ENCODE data around the gene FAM222A.

FAM222A gene

GRCh38 chr12:109772622-109773321 is 59.1 kb downstream of the FAM222A start:
- no peak for DNase-seq
- no peak for TF ChIP-seq POLR2A (IDR thresholded peaks at IDR 0.05; ENCODE audit: low read length)
- TF ChIP-seq GATA1 (IDR thresholded peaks at IDR 0.05; ENCODE audit: low read depth, low read length), result no peak

- DNase-seq, result peak; percentile 29 to 38
- TF ChIP-seq POLR2A (IDR thresholded peaks at IDR 0.05; ENCODE audit: low read length), result no peak
- no peak for TF ChIP-seq GATA1 (IDR thresholded peaks at IDR 0.05; ENCODE audit: low read depth, low read length)
Measured at GRCh38 chr12:109773384-109774011, 59.9 kb downstream of the FAM222A start.

GRCh38 chr12:109775172-109775881 is 61.7 kb downstream of the FAM222A start:
- no peak for TF ChIP-seq POLR2A (IDR thresholded peaks at IDR 0.05; ENCODE audit: low read length)
- no peak for TF ChIP-seq GATA1 (IDR thresholded peaks at IDR 0.05; ENCODE audit: low read depth, low read length)

GRCh38 chr12:109776624-109777023 is 63.0 kb downstream of the FAM222A start:
- DNase-seq, result no peak
- TF ChIP-seq GATA1 (IDR thresholded peaks at IDR 0.05; ENCODE audit: low read depth, low read length), result no peak
- no peak for TF ChIP-seq POLR2A (IDR thresholded peaks at IDR 0.05; ENCODE audit: low read length)

More at GRCh38 chr12:109775172-109775881, 61.7 kb downstream of the FAM222A start:
- DNase-seq, result peak; percentile 76 to 87

GRCh38 chr12:109777544-109777943 is 63.9 kb downstream of the FAM222A start:
- no peak for TF ChIP-seq GATA1 (IDR thresholded peaks at IDR 0.05; ENCODE audit: low read depth, low read length)
- no peak for TF ChIP-seq POLR2A (IDR thresholded peaks at IDR 0.05; ENCODE audit: low read length)
- peak; percentile 48 to 57 for DNase-seq

GRCh38 chr12:109778684-109779083 is 65.1 kb downstream of the FAM222A start:
- TF ChIP-seq POLR2A (IDR thresholded peaks at IDR 0.05; ENCODE audit: low read length), result no peak
- TF ChIP-seq GATA1 (IDR thresholded peaks at IDR 0.05; ENCODE audit: low read depth, low read length), result no peak
- DNase-seq, result no peak

- TF ChIP-seq GATA1 (IDR thresholded peaks at IDR 0.05; ENCODE audit: low read depth, low read length), result no peak
- TF ChIP-seq POLR2A (IDR thresholded peaks at IDR 0.05; ENCODE audit: low read length), result no peak
- DNase-seq, result peak; percentile 19 to 23
Measured at GRCh38 chr12:109779382-109779781, 65.8 kb downstream of the FAM222A start.

GRCh38 chr12:109781668-109782325 is 68.2 kb downstream of the FAM222A start:
- TF ChIP-seq POLR2A (IDR thresholded peaks at IDR 0.05; ENCODE audit: low read length) (no peak), GATA1 (IDR thresholded peaks at IDR 0.05; ENCODE audit: low read depth, low read length) (no peak)
- DNase-seq, result no peak

- DNase-seq, result no peak
- no peak for TF ChIP-seq GATA1 (IDR thresholded peaks at IDR 0.05; ENCODE audit: low read depth, low read length)
- TF ChIP-seq POLR2A (IDR thresholded peaks at IDR 0.05; ENCODE audit: low read length), result no peak
Measured at GRCh38 chr12:109782326-109782703, 68.7 kb downstream of the FAM222A start.

GRCh38 chr12:109783135-109783964 is 69.7 kb downstream of the FAM222A start:
- TF ChIP-seq GATA1 (IDR thresholded peaks at IDR 0.05; ENCODE audit: low read depth, low read length), result no peak
- no peak for TF ChIP-seq POLR2A (IDR thresholded peaks at IDR 0.05; ENCODE audit: low read length)
- no peak for DNase-seq

GRCh38 chr12:109783965-109784244 is 70.3 kb downstream of the FAM222A start:
- no peak for TF ChIP-seq GATA1 (IDR thresholded peaks at IDR 0.05; ENCODE audit: low read depth, low read length)
- TF ChIP-seq POLR2A (IDR thresholded peaks at IDR 0.05; ENCODE audit: low read length), result no peak
- no peak for DNase-seq

- no peak for TF ChIP-seq POLR2A (IDR thresholded peaks at IDR 0.05; ENCODE audit: low read length)
- no peak for TF ChIP-seq GATA1 (IDR thresholded peaks at IDR 0.05; ENCODE audit: low read depth, low read length)
- DNase-seq, result no peak
Measured at GRCh38 chr12:109785854-109786253, 72.2 kb downstream of the FAM222A start.

GRCh38 chr12:109786799-109787198 is 73.2 kb downstream of the FAM222A start:
- DNase-seq, result no peak
- TF ChIP-seq GATA1 (IDR thresholded peaks at IDR 0.05; ENCODE audit: low read depth, low read length) (no peak), POLR2A (IDR thresholded peaks at IDR 0.05; ENCODE audit: low read length) (no peak)

All from erythroblast (primary cell).